Erythroblast (primary cell): ENCODE measurements around the gene IBSP.

Experiments
- DNase-seq, 2 experiments: peaks; one replicate each; lab custom pipeline; 2025; lab: John Stamatoyannopoulos, UW
- GATA1 ChIP-seq: IDR thresholded peaks from 2 replicates; pipeline ENCODE4 v1.6.1; 2011; ENCODE audit warnings: low read depth, mild to moderate bottlenecking, control low read depth, low read length, moderate library complexity
- POLR2A ChIP-seq: IDR thresholded peaks from 2 replicates; pipeline ENCODE4 v1.6.1; 2011; ENCODE audit warnings: mild to moderate bottlenecking, low read length

Gene IBSP

GRCh38 chr4:87848622-87849351, 49.4 kb downstream of the IBSP start:
- TF ChIP-seq POLR2A (no peak), GATA1 (no peak)
- DNase-seq: peak; percentile 48 to 65

GRCh38 chr4:87849612-87850011, 50.3 kb downstream of the IBSP start:
- TF ChIP-seq GATA1 (no peak), POLR2A (no peak)
- no peak for DNase-seq

GRCh38 chr4:87851332-87851731, 52.0 kb downstream of the IBSP start:
- TF ChIP-seq GATA1 (no peak), POLR2A (no peak)
- DNase-seq: no peak

- no peak for DNase-seq
- TF ChIP-seq GATA1: no peak
- TF ChIP-seq POLR2A: no peak
Measured at GRCh38 chr4:87851953-87852352, 52.6 kb downstream of the IBSP start.

- TF ChIP-seq POLR2A (no peak), GATA1 (no peak)
- DNase-seq: peak; percentile 28 to 59
Measured at GRCh38 chr4:87853108-87853507, 53.8 kb downstream of the IBSP start.

GRCh38 chr4:87853891-87854290, 54.5 kb downstream of the IBSP start:
- TF ChIP-seq GATA1 (no peak), POLR2A (no peak)
- no peak for DNase-seq

GRCh38 chr4:87855559-87855958, 56.2 kb downstream of the IBSP start:
- TF ChIP-seq POLR2A (no peak), GATA1 (no peak)
- no peak for DNase-seq

- DNase-seq: no peak
- no peak for TF ChIP-seq GATA1
- TF ChIP-seq POLR2A: no peak
Measured at GRCh38 chr4:87856816-87857215, 57.5 kb downstream of the IBSP start.

GRCh38 chr4:87857789-87858188, 58.4 kb downstream of the IBSP start:
- no peak for TF ChIP-seq GATA1
- TF ChIP-seq POLR2A: no peak
- DNase-seq: no peak
